Skeletal muscle cell (primary cell): ENCODE results near the gene PPIL6.

Experiments used
- DNase-seq: peaks from one replicate; pipeline ENCODE4 v3.0.0-alpha.2; 2010; ENCODE audit warnings: low read depth
- H3K4me3 ChIP-seq: 2 replicates; pipeline ENCODE4 v1.5.1; 2011; ENCODE audit warnings: low read depth, mild to moderate bottlenecking, control low read depth, low read length, moderate library complexity

The PPIL6 gene

GRCh38 chr6:109421184-109421583, 19.2 kb downstream of the PPIL6 start:
- no peak for DNase-seq
- H3K4me3 ChIP-seq: no peak overlapping the region

- DNase-seq: no peak
- H3K4me3 ChIP-seq: no peak overlapping the region
These were observed 19.7 kb downstream of the PPIL6 start for GRCh38 chr6:109420751-109421150.

GRCh38 chr6:109417646-109418045, 22.8 kb downstream of the PPIL6 start:
- no peak overlapping the region for H3K4me3 ChIP-seq
- DNase-seq: no peak

GRCh38 chr6:109411034-109411433, 29.4 kb downstream of the PPIL6 start:
- no peak for DNase-seq
- no peak overlapping the region for H3K4me3 ChIP-seq

GRCh38 chr6:109406196-109406595, 34.2 kb downstream of the PPIL6 start:
- peak; percentile 78 for DNase-seq

GRCh38 chr6:109397020-109397419, 43.4 kb downstream of the PPIL6 start:
- no peak for DNase-seq
- H3K4me3 ChIP-seq: no peak overlapping the region

More at GRCh38 chr6:109406196-109406595, 34.2 kb downstream of the PPIL6 start:
- no peak overlapping the region for H3K4me3 ChIP-seq

- H3K4me3 ChIP-seq: no peak overlapping the region
- DNase-seq: no peak
These were observed 44.2 kb downstream of the PPIL6 start for GRCh38 chr6:109396046-109396718.

GRCh38 chr6:109393886-109394281, 46.5 kb downstream of the PPIL6 start:
- DNase-seq: no peak
- no peak overlapping the region for H3K4me3 ChIP-seq

- no peak overlapping the region for H3K4me3 ChIP-seq
- DNase-seq: no peak
These were observed 47.1 kb downstream of the PPIL6 start for GRCh38 chr6:109393157-109393885.

- DNase-seq: peak; percentile 35
- H3K4me3 ChIP-seq: no peak overlapping the region
These were observed 50.7 kb downstream of the PPIL6 start for GRCh38 chr6:109389650-109390274.

GRCh38 chr6:109388265-109388664, 52.2 kb downstream of the PPIL6 start:
- no peak for DNase-seq

GRCh38 chr6:109383438-109383940, 56.9 kb downstream of the PPIL6 start:
- H3K4me3 ChIP-seq: peak overlapping the region; percentile 93
- DNase-seq: no peak

More at GRCh38 chr6:109388265-109388664, 52.2 kb downstream of the PPIL6 start:
- no peak overlapping the region for H3K4me3 ChIP-seq

- peak; percentile 84 for DNase-seq
- H3K4me3 ChIP-seq: peak overlapping the region; percentile 93
These were observed 57.6 kb downstream of the PPIL6 start for GRCh38 chr6:109382576-109383437.

- DNase-seq: peak; percentile 86
- H3K4me3 ChIP-seq: peak within 1 kb of the TSS; percentile 93
These were observed 58.5 kb downstream of the PPIL6 start, which contains the start of gene CD164 for GRCh38 chr6:109381747-109382575. TSS of gene CD164 (minus strand) at chr6:109382467. CDS start at chr6:109382378, 89 bp downstream.

GRCh38 chr6:109381061-109381746, 59.2 kb downstream of the PPIL6 start:
- H3K4me3 ChIP-seq: peak overlapping the region; percentile 93
- DNase-seq: no peak

- H3K4me3 ChIP-seq: peak overlapping the region; percentile 93
- no peak for DNase-seq
These were observed 60.7 kb downstream of the PPIL6 start for GRCh38 chr6:109379711-109380110.

- H3K4me3 ChIP-seq: no peak overlapping the region
- no peak for DNase-seq
These were observed 62.7 kb downstream of the PPIL6 start for GRCh38 chr6:109377717-109378116.

GRCh38 chr6:109374326-109374892, 66.0 kb downstream of the PPIL6 start:
- DNase-seq: no peak
- H3K4me3 ChIP-seq: no peak overlapping the region
